ENCODE measurements around the gene RRBP1. TPM values are rescaled to one million over a fixed set of nuclear protein-coding genes. Genes with fewer than 3 reads are reported as not detected.

RRBP1 gene
- total and polyA plus RNA-seq, 4 experiments from 2014 or later, result 0.63 to 33.7 (median 21.0) TPM

GRCh38 chr20:17601957-17602356 lies 80.1 kb downstream of the RRBP1 start:
- no peak overlapping the region for H3K4me3 Mint-ChIP-seq
- H3K9me3 Mint-ChIP-seq, result peaks cover 0 to 3% (median 0%) of the 10 kb centered on the region in 8 donors
- CTCF ChIA-PET (ENCODE audit: partially characterized antibody), result interaction anchor here (1.4 to 2.5 kb wide), 3 partner anchors 16 to 59 kb away, joined by 3 to 9 read pairs (median 5); partner anchors contain the start of gene DSTN
- Histone ChIP-seq H3K9me3 (ENCODE audit: control insufficient read depth in 1 of 2, low read length in 2 of 2) (no peaks in the 10 kb centered on the region), H3K27ac (ENCODE audit: low read depth, low read length) (no peak overlapping the region), H3K27me3 (ENCODE audit: insufficient read depth, low read length) (no peaks in the 10 kb centered on the region), H3K4me3 (ENCODE audit: low read length in 2 of 2) (no peak overlapping the region), H3K36me3 (ENCODE audit: insufficient read depth, low read length) (peaks cover 10% of the 10 kb centered on the region), H3K4me1 (ENCODE audit: insufficient read depth, low read length) (no peaks in the 10 kb centered on the region)
- peak overlapping the region in 2 of 7 donors; percentile 17 to 66 for H3K27ac Mint-ChIP-seq
- POLR2A ChIA-PET (ENCODE audit: partially characterized antibody), result no interaction called here
- H3K27me3 Mint-ChIP-seq, result no peaks in the 10 kb centered on the region
- no peak for DNase-seq
- H3K36me3 Mint-ChIP-seq, result peaks cover 27 to 38% of the 10 kb centered on the region in 2 donors
- peaks cover 10 to 35% (median 26%) of the 10 kb centered on the region in 4 donors for H3K4me1 Mint-ChIP-seq
- intact Hi-C loops (cut with micrococcal nuclease), result no loop called here

DNA sequence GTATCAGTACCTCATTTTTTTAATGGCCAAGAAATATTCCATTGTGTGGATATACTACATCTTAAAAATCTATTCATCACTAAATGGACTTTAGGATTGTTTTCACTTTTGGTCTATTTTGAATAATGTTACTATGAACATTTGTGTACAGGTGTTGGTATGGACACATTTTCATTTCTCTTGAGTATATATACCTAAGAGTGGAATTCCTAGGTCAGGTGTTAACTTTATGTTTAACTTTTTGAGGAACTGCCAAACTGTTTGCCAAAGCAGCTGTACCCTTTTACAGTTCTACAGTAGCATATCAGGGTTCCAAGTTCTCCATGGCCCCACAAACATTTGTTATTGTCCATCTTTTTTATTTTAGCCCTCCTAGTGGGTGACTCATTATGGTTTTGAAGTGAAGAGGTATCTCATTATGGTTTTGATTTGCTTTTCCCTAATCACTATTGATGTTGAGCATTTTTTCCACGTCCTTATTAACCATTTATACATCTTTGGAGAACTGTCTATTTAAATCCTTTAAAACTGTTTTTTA lies 84.0 kb downstream of the RRBP1 start:
- intact Hi-C loops (cut with micrococcal nuclease), result no loop called here
- H3K4me1 ChIP-seq (ENCODE audit: insufficient read depth, low read length), result no peaks in the 10 kb centered on the region
- ChIA-PET POLR2A (ENCODE audit: partially characterized antibody) (no interaction called here), CTCF (ENCODE audit: partially characterized antibody) (no interaction called here)
- no peaks in the 10 kb centered on the region for H3K36me3 ChIP-seq (ENCODE audit: insufficient read depth, low read length)
- peaks cover 0 to 3% (median 0%) of the 10 kb centered on the region in 8 donors for H3K9me3 Mint-ChIP-seq
- peaks cover 35 to 66% (median 52%) of the 10 kb centered on the region in 4 donors for H3K4me1 Mint-ChIP-seq
- H3K9me3 ChIP-seq (ENCODE audit: control insufficient read depth in 1 of 2, low read length in 2 of 2), result no peaks in the 10 kb centered on the region
- H3K4me3 ChIP-seq (ENCODE audit: low read length in 2 of 2), result no peak overlapping the region
- peaks cover 14 to 20% of the 10 kb centered on the region in 2 donors for H3K36me3 Mint-ChIP-seq
- no peak overlapping the region for H3K4me3 Mint-ChIP-seq
- no peak for DNase-seq
- H3K27me3 Mint-ChIP-seq, result no peaks in the 10 kb centered on the region
- H3K27me3 ChIP-seq (ENCODE audit: insufficient read depth, low read length), result no peaks in the 10 kb centered on the region
- H3K27ac ChIP-seq (ENCODE audit: low read depth, low read length), result no peak overlapping the region
- H3K27ac Mint-ChIP-seq, result peak overlapping the region in 1 of 7 donors; percentile 57

DNA sequence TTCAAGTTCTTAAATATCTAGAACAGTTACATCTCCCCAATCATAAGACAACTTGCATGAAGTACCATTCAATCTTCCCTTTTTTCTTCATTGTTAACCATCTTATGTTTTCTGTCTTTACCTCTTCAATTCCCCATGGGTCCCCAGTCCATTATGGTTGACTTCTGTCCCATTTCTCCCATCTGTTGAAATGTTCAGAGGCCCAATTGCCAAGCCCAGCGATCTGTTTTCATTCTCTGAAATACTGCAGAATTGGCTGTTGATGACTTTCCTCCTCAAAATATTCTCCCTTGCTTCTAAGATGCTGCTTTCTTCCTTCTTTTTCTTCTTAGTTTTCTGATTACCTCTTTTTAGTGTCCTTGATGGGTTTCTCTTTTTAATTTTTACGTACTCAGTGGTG lies 86.2 kb downstream of the RRBP1 start:
- ChIA-PET POLR2A (ENCODE audit: partially characterized antibody) (no interaction called here), CTCF (ENCODE audit: partially characterized antibody) (no interaction called here)
- H3K9me3 Mint-ChIP-seq, result peaks cover 0 to 3% (median 0%) of the 10 kb centered on the region in 8 donors
- Histone ChIP-seq H3K36me3 (ENCODE audit: insufficient read depth, low read length) (no peaks in the 10 kb centered on the region), H3K4me3 (ENCODE audit: low read length in 2 of 2) (no peak overlapping the region), H3K9me3 (ENCODE audit: control insufficient read depth in 1 of 2, low read length in 2 of 2) (no peaks in the 10 kb centered on the region), H3K27me3 (ENCODE audit: insufficient read depth, low read length) (no peaks in the 10 kb centered on the region), H3K27ac (ENCODE audit: low read depth, low read length) (no peak overlapping the region), H3K4me1 (ENCODE audit: insufficient read depth, low read length) (no peaks in the 10 kb centered on the region)
- no peak for DNase-seq
- H3K27me3 Mint-ChIP-seq, result no peaks in the 10 kb centered on the region
- intact Hi-C loops (cut with micrococcal nuclease), result no loop called here
- H3K36me3 Mint-ChIP-seq, result peaks cover 14 to 24% of the 10 kb centered on the region in 2 donors
- H3K4me1 Mint-ChIP-seq, result peaks cover 43 to 64% (median 57%) of the 10 kb centered on the region in 4 donors
- H3K4me3 Mint-ChIP-seq, result no peak overlapping the region
- peak overlapping the region in 3 of 7 donors; percentile 8 to 49 (median 39) for H3K27ac Mint-ChIP-seq

DNA sequence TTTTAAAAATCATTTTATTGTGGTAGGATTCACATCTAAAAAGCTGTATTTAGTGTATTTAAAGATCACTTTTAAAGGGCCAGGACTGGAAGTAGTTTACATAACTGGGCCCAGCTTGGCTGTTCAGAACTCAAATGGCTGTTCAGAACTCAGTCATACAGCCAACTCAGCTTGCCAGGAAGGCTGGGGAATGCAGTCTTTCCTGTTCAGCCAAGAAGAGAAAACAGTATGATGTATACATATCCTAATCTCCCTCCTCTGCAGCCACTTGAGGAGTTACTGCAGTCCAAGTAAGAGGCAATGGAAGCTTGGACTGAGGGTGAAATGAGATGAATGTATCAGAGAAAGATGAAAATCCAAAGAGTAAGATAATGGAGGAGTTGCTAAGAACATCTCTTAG lies 87.6 kb downstream of the RRBP1 start:
- Histone ChIP-seq H3K27me3 (ENCODE audit: insufficient read depth, low read length) (no peaks in the 10 kb centered on the region), H3K4me1 (ENCODE audit: insufficient read depth, low read length) (no peaks in the 10 kb centered on the region), H3K36me3 (ENCODE audit: insufficient read depth, low read length) (no peaks in the 10 kb centered on the region), H3K27ac (ENCODE audit: low read depth, low read length) (no peak overlapping the region), H3K4me3 (ENCODE audit: low read length in 2 of 2) (no peak overlapping the region), H3K9me3 (ENCODE audit: control insufficient read depth in 1 of 2, low read length in 2 of 2) (no peaks in the 10 kb centered on the region)
- Mint-ChIP-seq H3K27ac (peak overlapping the region in 1 of 7 donors; percentile 33), H3K4me3 (no peak overlapping the region), H3K27me3 (no peaks in the 10 kb centered on the region), H3K9me3 (peaks cover 0 to 3% (median 0%) of the 10 kb centered on the region in 8 donors), H3K4me1 (peaks cover 49 to 65% (median 58%) of the 10 kb centered on the region in 4 donors), H3K36me3 (peaks cover 13 to 18% of the 10 kb centered on the region in 2 donors)
- intact Hi-C loops (cut with micrococcal nuclease), result no loop called here
- DNase-seq, result no peak
- ChIA-PET POLR2A (ENCODE audit: partially characterized antibody) (interaction anchor here (0.6 to 1.4 kb wide), 3 partner anchors 16 to 313 kb away, joined by 3 to 4 read pairs (median 3); partner anchors contain the start of gene DSTN), CTCF (ENCODE audit: partially characterized antibody) (interaction anchor here (0.9 to 1.6 kb wide), 3 partner anchors 16 to 88 kb away, joined by 3 to 4 read pairs (median 3); no protein-coding TSS in a partner anchor)

DNA sequence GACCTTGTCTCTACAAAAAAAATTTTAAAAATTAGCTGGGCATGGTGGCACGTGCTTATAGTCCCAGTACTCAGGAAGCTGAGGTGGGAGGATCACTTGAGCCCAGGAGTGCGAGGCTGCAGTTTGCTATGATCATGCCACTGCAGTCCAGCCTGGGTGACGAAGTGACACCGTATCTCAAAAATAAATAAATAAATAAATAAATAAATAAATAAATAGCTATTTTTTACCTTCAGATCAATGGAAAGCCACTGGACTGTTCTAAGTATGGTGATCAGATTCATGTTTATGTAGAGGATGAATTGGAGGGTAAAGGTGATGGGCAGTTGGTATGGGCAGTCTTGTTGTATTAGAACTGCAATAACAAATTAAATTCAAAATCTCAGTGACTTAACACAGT lies 88.1 kb downstream of the RRBP1 start:
- no peak for DNase-seq
- peaks cover 13 to 18% of the 10 kb centered on the region in 2 donors for H3K36me3 Mint-ChIP-seq
- no peaks in the 10 kb centered on the region for H3K27me3 ChIP-seq (ENCODE audit: insufficient read depth, low read length)
- no peaks in the 10 kb centered on the region for H3K27me3 Mint-ChIP-seq
- no peak overlapping the region for H3K4me3 Mint-ChIP-seq
- H3K27ac Mint-ChIP-seq, result no peak overlapping the region
- H3K36me3 ChIP-seq (ENCODE audit: insufficient read depth, low read length), result no peaks in the 10 kb centered on the region
- no peak overlapping the region for H3K27ac ChIP-seq (ENCODE audit: low read depth, low read length)
- no peak overlapping the region for H3K4me3 ChIP-seq (ENCODE audit: low read length in 2 of 2)
- ChIA-PET CTCF (ENCODE audit: partially characterized antibody) (interaction anchor here (0.6 to 1.6 kb wide), 4 partner anchors 17 to 89 kb away, joined by 3 to 4 read pairs (median 3); no protein-coding TSS in a partner anchor), POLR2A (ENCODE audit: partially characterized antibody) (interaction anchor here (1.4 kb wide), 1 partner anchor 24 kb away, joined by 4 read pairs; the partner anchor contains the start of gene DSTN)
- H3K9me3 ChIP-seq (ENCODE audit: control insufficient read depth in 1 of 2, low read length in 2 of 2), result no peaks in the 10 kb centered on the region
- intact Hi-C loops (cut with micrococcal nuclease), result no loop called here
- H3K4me1 ChIP-seq (ENCODE audit: insufficient read depth, low read length), result no peaks in the 10 kb centered on the region
- peaks cover 49 to 63% (median 56%) of the 10 kb centered on the region in 4 donors for H3K4me1 Mint-ChIP-seq
- H3K9me3 Mint-ChIP-seq, result peaks cover 0 to 3% (median 0%) of the 10 kb centered on the region in 8 donors

GRCh38 chr20:17590245-17590644 lies 91.8 kb downstream of the RRBP1 start:
- ChIA-PET CTCF (ENCODE audit: partially characterized antibody) (interaction anchor here (0.6 to 1.4 kb wide), 2 partner anchors 23 to 26 kb away, joined by 3 to 4 read pairs; no protein-coding TSS in a partner anchor), POLR2A (ENCODE audit: partially characterized antibody) (no interaction called here)
- Histone ChIP-seq H3K4me3 (ENCODE audit: low read length in 2 of 2) (no peak overlapping the region), H3K9me3 (ENCODE audit: control insufficient read depth in 1 of 2, low read length in 2 of 2) (no peaks in the 10 kb centered on the region), H3K36me3 (ENCODE audit: insufficient read depth, low read length) (no peaks in the 10 kb centered on the region), H3K27ac (ENCODE audit: low read depth, low read length) (no peak overlapping the region), H3K27me3 (ENCODE audit: insufficient read depth, low read length) (no peaks in the 10 kb centered on the region), H3K4me1 (ENCODE audit: insufficient read depth, low read length) (no peaks in the 10 kb centered on the region)
- intact Hi-C loops (cut with micrococcal nuclease), result no loop called here
- Mint-ChIP-seq H3K36me3 (peaks cover 11 to 19% of the 10 kb centered on the region in 2 donors), H3K27ac (peak overlapping the region in 3 of 7 donors; percentile 8 to 35 (median 33)), H3K27me3 (no peaks in the 10 kb centered on the region), H3K4me3 (no peak overlapping the region), H3K4me1 (peaks cover 41 to 60% (median 51%) of the 10 kb centered on the region in 4 donors), H3K9me3 (no peaks in the 10 kb centered on the region)
- DNase-seq, result no peak

DNA sequence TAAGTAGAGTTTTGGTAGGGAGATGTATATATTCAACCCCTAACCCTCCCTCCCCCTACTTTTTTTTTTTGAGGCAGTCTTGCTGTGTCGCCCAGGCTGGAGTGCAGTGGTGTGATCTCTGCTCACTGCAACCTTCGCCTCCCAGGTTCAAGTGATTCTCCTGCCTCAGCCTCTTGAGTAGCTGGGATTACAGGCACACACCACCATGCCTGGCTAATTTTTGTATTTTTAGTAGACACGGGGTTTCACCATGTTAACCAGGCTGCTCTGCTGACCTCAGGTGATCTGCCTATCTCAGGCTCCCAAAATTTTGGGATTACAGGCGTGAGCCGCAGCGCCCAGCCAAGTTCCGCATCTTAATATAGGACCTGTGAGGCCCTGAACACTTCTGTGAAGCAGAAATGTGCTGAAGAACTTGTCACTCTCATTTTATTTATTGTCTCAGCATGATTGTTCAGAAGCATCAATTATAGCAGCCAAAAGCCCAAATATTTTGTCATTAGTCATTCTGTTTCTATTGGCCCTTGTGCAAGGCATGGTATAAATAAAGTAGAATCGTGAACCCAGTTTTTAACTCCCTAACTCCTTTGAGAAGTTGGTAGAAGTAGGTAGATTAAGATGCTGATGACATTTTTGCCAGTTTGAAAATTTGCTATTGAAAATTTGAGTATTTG lies 92.7 kb downstream of the RRBP1 start:
- ChIA-PET POLR2A (ENCODE audit: partially characterized antibody) (no interaction called here), CTCF (ENCODE audit: partially characterized antibody) (no interaction called here)
- Histone ChIP-seq H3K36me3 (ENCODE audit: insufficient read depth, low read length) (no peaks in the 10 kb centered on the region), H3K4me1 (ENCODE audit: insufficient read depth, low read length) (peaks cover 5% of the 10 kb centered on the region), H3K4me3 (ENCODE audit: low read length in 2 of 2) (no peak overlapping the region), H3K27me3 (ENCODE audit: insufficient read depth, low read length) (no peaks in the 10 kb centered on the region), H3K27ac (ENCODE audit: low read depth, low read length) (no peak overlapping the region), H3K9me3 (ENCODE audit: control insufficient read depth in 1 of 2, low read length in 2 of 2) (no peaks in the 10 kb centered on the region)
- no peak overlapping the region for H3K4me3 Mint-ChIP-seq
- peaks cover 37 to 58% (median 48%) of the 10 kb centered on the region in 4 donors for H3K4me1 Mint-ChIP-seq
- no peaks in the 10 kb centered on the region for H3K27me3 Mint-ChIP-seq
- no peak for DNase-seq
- no peaks in the 10 kb centered on the region for H3K9me3 Mint-ChIP-seq
- H3K36me3 Mint-ChIP-seq, result peaks cover 11 to 19% of the 10 kb centered on the region in 2 donors
- intact Hi-C loops (cut with micrococcal nuclease), result no loop called here
- H3K27ac Mint-ChIP-seq, result peak overlapping the region in 2 of 7 donors; percentile 20 to 69

All from CD4-positive, alpha-beta memory T cell (primary cell).